GM19099 (cell line): ENCODE measurements around the gene STRADA.

Experiments used
- POLR2A ChIP-seq: IDR thresholded peaks from 3 replicates; pipeline ENCODE4 v1.6.1; 2011; ENCODE audit warnings: low read depth; ENCODE audit not compliant: insufficient read length; ENCODE audit errors: extremely low read depth

The STRADA gene

DNA sequence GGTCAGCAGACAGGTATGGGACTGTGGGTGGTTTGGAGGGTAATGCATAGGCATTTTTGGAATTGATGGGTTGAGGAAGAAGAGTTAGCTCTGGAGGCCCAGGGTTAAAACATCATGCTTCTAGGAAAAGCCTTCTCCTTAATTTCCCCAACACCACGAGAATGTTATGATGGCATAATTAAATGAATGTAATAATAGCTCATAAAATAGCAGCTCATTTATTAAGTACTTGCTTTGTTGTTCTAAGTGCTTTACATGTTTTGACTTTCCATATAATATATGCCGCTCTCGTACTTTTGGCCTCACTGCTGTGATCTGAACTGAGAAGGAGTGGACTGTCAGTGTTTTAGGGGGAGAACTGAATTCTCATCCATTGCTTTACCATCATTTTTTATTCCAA is 56.0 kb downstream of the STRADA start:
- TF ChIP-seq POLR2A = no peak

- TF ChIP-seq POLR2A = no peak
Observed at GRCh38 chr17:63685041-63685440, 56.6 kb downstream of the STRADA start.

DNA sequence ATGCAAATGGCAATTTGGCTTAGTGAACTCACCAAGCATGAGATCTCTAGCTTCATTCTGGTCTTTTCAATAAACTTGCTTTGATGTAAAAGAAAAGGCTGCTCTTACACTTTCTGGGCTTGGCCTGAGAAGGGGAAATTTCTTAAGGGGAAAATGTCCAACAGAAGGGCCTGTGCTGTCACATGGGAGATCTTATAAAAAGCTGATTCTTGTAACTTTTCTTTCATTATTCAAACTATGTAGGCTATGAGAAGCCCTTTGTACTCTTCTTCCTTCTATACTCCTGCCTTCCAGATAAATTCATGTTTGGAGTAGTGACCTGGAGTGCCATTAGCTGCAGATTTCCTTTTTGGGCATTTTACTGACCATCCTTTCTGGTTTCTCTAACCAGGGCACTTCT is 58.6 kb downstream of the STRADA start:
- no peak for TF ChIP-seq POLR2A

DNA sequence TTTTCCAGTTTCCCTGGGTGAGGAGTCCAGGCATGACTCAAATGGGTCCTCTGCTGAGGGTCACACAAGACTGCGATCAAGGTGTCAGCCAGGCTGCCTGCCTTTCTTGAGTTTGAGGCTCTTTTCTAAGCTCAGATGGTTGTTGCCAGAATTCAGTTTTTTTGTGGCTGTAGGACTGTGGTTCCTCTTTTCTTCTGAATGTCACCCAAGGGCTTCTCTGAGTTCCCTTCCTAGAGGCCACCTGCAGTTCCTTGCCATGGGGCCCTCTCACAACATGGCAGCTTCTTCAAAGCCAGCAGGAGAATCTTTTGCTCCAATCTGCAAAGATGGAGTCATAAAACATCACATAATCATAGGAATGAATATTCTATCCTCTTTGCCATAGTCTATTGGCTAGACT is 59.2 kb downstream of the STRADA start:
- TF ChIP-seq POLR2A = no peak

- TF ChIP-seq POLR2A = no peak
Observed at GRCh38 chr17:63681530-63681929, 60.1 kb downstream of the STRADA start.

GRCh38 chr17:63680700-63681099 is 60.9 kb downstream of the STRADA start:
- TF ChIP-seq POLR2A = no peak

- no peak for TF ChIP-seq POLR2A
Observed at GRCh38 chr17:63679214-63679613, 62.4 kb downstream of the STRADA start.

DNA sequence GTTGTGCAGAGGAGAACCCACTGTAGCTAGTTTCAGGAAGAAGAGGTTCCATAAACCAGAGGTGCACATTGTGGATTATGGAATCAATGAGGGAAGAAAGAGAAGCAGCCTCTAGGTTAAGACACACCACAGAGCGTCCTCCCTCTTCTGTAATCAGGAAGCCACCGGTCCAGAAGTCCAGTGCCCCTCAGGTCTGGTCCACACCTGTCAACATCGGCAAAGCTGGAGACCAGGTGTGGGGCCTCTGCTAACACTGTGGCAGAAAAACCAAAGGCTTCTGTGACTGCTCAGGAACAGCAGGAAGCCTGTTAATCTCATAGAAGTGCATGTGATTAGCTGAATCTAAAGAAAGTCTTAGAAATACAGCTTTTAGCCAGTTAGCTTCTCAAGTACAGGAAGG is 65.0 kb downstream of the STRADA start:
- no peak for TF ChIP-seq POLR2A

DNA sequence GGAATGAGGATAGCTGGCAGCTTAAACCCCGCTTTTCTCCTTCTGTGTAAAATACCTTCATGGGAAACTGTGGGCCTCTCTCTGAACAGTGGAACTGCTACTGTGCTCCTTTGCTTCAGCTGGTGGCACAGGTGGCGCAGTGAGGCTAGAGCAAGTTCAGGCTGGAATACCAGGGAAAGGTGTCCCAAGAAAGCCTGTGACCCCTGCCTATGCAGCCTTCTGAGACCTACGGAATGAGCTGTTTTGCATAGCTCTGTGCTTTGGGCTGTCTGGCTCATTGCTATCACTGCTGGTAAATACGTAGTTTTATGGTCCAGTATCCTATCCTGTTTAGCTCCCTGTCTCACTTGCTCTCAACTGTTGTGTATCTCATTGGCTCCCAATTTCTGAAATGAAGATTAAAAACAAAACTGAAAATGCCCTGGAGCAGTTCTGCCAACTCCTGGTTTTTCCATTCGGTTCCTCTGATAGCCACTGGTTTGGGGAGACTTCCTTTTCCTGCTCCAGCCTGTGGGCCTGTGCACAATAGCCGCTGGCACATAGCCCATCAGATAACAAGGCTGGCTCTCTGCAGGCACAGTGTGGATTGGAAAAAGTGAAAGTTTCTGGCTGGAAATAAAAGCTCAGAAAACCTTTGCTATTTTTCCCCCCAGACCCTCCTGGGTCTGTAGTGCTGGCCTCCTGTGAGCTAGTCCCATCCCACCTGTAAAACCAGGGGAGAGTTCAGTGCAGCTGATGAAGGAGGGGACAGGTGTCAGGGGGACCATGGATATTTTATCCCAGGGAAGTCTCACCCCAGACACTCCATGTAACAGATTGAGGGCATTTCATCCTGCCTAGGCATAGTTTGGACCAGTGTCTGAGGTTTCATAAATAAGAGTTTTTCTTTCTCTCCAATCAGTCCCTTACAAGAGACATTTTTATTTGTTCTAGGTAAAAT is 65.7 kb downstream of the STRADA start:
- no peak for TF ChIP-seq POLR2A

GRCh38 chr17:63675231-63675606 is 66.4 kb downstream of the STRADA start:
- TF ChIP-seq POLR2A = no peak

DNA sequence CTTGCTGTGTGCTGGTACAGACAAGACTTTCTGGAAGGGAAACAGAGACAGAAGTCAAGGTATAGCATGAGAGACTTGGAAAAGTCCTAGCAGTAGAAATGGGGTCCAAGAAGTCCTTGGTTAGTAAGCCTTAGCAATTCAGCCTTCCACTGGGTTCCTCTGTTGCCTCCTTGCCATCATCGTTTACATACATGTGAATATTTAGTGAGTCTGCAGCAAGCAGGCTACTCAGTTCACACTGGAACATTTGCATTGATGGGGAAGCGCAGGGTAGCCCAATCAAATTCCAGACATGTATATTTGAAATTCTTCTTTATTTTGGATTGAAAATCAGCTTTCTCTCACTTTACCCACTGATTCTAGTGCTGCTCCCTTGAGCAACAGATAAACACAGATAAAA is 68.7 kb downstream of the STRADA start:
- TF ChIP-seq POLR2A = no peak

DNA sequence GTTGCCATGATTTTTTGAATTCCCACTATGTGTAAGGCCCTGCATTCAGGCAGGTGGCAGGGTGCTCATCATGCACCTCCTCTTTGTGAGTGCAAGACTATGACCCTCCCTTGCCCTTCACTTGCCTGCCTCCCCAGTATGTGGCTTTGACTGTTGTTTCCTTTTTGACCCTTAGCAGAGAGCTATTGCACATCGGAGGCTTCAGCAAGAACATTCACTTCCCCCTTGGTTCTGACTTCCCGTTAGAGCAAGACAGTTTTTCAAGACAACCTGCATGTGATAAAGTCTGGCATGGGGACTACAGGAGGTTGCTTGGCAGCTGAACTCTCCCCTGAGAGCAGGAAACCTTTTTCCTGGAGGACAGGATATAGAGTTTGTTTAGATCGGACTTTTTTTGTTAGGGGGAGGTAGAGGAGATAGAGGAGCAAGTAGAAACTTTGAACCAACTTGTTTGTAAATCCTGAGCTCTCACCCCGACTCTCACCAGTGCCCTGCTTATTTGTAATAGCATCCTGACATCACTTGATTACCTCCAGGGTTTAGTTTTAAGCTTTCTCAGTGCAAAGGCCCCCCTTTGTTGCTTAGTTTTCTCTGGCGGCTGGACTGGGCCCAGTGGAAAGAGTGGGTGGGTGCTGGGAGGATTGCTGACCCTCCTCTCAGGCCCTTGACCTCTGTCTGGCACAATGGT is 75.9 kb downstream of the STRADA start:
- TF ChIP-seq POLR2A = no peak

DNA sequence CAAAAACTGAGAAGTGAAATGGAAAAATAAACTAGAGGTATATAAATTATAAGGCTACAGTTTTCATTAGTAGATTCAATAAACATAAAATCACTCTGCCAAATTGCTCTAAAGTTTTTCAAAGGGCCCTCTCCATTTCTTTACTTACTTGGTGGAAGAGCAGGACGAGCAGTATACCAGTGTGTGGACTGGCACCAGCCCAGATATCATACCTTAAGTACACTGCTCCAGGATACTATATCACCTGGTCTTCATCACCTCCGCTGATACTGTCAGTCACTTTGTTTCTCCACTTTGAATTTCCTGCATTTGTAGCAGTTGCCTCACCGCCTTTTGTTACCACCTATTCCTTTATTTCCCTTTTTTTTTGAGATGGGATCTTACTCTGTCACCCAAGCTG is 81.7 kb downstream of the STRADA start:
- no peak for TF ChIP-seq POLR2A

DNA sequence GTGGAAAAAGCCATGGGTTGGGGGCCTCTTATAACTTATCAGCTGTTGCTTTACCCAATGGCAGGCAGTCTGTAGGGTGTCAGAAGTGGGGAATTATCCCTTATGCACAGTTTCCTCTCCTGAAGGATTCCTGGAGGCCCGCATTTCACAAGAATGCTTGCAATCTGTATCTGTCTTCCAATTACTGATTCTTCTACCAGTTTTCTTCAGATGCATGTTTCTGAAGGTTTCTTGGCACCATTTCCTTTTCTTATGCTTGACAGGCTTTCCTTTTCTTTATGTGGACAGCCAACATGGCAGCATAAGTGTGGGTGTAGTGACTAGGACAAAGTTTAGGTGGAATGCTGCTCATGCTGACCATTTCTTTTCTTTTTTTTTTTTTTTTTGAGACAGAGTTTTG is 83.2 kb downstream of the STRADA start:
- no peak for TF ChIP-seq POLR2A

DNA sequence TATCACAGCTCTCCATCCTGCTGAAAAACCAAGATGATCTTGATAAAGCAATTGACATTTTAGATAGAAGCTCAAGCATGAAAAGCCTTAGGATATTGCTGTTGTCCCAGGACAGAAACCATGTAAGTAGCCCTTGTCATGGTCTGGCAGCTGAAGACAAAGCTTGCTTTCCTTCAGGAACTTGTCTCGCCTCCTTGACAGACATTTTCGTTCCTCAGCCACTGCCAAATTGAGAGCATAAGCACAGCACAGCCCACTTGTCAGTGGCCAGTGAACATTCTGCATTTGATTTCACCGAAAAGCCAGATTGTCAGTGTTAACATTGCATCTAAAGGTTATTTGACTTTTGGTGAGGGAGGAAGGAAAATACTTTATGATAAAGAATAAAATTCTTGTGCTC is 83.8 kb downstream of the STRADA start:
- no peak for TF ChIP-seq POLR2A

DNA sequence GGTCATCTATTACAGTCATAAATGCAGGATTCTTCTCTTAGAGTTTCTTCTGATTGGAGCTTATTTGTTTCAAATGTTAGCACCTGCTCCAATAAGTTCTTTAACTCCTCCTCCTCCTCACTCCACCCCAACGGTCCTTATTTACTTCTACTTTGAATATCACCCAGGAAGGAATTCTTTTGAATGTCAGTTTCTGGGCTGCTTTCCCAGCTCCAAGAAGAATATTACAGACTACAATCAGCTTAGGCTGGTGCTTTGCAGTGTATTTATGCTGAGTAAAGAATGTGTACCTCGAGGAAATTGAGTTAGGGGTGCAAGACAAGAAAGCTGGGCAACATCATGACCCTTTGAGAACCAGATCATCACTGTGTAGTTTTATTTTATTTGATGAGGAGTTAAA is 88.5 kb downstream of the STRADA start:
- no peak for TF ChIP-seq POLR2A
